ENCODE measurements around the gene UGP2. TPM values are rescaled to one million over a fixed set of nuclear protein-coding genes. Genes with fewer than 3 reads are reported as not detected.

The UGP2 gene
- polyA plus RNA-seq, 2 of the 4 experiments (the other 2 are of a cell fraction) = 114 to 162 TPM

DNA sequence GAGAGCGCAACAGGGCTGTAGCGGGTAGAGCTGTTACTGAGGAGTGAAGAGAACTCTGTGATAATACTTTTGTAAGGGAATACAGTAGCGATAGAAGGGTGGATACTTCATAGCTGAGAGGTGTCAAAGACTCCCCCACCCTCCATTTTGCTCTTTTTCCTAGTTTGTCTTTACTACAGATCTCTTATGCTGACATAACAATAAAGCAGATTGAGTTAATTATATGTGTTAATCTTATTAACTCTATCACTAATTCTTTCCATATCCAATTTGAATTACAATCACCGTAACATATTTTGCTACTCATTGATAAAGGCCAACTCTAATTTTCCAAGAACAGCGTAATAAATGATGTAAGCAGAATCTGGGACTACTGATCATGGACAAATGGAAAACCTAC lies 57.1 kb downstream of the UGP2 start:
- Histone ChIP-seq H3K27ac (no peak overlapping the region), H3K9me3 (peaks cover 23% of the 10 kb centered on the region), H3K4me3 (no peak overlapping the region), H3K4me1 (no peaks in the 10 kb centered on the region), H3K4me2 (no peak overlapping the region)
- TF ChIP-seq MYC (IDR thresholded peaks at IDR 0.05; ENCODE audit: borderline replicate concordance, low read length) (no peak), CEBPB (IDR thresholded peaks at IDR 0.05) (no peak), CBX2 (IDR thresholded peaks at IDR 0.05; ENCODE audit: borderline replicate concordance, low read depth) (no peak), BHLHE40 (IDR thresholded peaks at IDR 0.05; ENCODE audit: low read depth, low read length) (no peak), EHF (CRISPR knock-in tag; IDR thresholded peaks at IDR 0.05) (no peak), MAFK (IDR thresholded peaks at IDR 0.05; ENCODE audit: partially characterized antibody) (peak; percentile 47)
- TF ChIP-seq, protein P1, sequence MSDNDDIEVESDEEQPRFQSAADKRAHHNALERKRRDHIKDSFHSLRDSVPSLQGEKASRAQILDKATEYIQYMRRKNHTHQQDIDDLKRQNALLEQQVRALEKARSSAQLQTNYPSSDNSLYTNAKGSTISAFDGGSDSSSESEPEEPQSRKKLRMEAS (IDR thresholded peaks at IDR 0.05) = no peak
- ChIA-PET CTCF (interaction anchor here (0.6 to 1.9 kb wide), 6 partner anchors 9 to 429 kb away, joined by 3 to 10 read pairs (median 3); no protein-coding TSS in a partner anchor), POLR2A (no interaction called here)
- ATAC-seq = no peak
- DNase-seq (ENCODE audit: low read depth in 1 of 2, low spot score in 1 of 2) = no peak
- no peak for FAIRE-seq
- WGBS (ENCODE audit: missing lambda C conversion rate) = 96% methylated on average over 5 of the region's 5 CpGs

DNA sequence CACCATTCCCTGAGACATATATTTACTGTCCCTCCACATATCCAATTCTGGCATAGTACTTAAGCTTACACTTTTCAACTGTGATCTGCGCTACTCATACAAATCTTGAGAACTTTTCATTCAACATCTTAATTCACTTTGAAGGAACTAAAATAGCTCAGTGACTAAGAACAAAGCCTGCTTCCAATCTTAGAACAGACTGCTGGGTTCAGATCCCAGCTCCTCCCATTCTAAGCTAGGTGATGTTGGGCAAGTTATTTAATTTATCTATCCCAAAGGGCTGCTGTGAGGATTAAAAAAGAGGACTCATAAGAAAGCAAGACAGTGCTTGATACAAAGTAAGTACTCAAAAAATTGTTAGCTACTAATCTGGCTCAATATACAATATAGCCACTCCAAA lies 57.9 kb downstream of the UGP2 start:
- WGBS (ENCODE audit: missing lambda C conversion rate) = 95% methylated on average over 1 of the region's 1 CpG
- Histone ChIP-seq H3K9me3 (peaks cover 31% of the 10 kb centered on the region), H3K27ac (no peak overlapping the region), H3K4me2 (no peak overlapping the region), H3K4me3 (no peak overlapping the region), H3K4me1 (no peaks in the 10 kb centered on the region)
- no peak for ATAC-seq
- DNase-seq (ENCODE audit: low read depth in 1 of 2, low spot score in 1 of 2) = no peak
- POLR2A ChIA-PET = no interaction called here
- TF ChIP-seq FOSL2 (IDR thresholded peaks at IDR 0.05) = no peak
- TF ChIP-seq FOSL2 (CRISPR knock-in tag; IDR thresholded peaks at IDR 0.05) = no peak
- TF ChIP-seq, protein P2, sequence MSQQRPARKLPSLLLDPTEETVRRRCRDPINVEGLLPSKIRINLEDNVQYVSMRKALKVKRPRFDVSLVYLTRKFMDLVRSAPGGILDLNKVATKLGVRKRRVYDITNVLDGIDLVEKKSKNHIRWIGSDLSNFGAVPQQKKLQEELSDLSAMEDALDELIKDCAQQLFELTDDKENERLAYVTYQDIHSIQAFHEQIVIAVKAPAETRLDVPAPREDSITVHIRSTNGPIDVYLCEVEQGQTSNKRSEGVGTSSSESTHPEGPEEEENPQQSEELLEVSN (IDR thresholded peaks at IDR 0.05; ENCODE audit: borderline replicate concordance, low read depth) = no peak
- TF ChIP-seq, protein P3, sequence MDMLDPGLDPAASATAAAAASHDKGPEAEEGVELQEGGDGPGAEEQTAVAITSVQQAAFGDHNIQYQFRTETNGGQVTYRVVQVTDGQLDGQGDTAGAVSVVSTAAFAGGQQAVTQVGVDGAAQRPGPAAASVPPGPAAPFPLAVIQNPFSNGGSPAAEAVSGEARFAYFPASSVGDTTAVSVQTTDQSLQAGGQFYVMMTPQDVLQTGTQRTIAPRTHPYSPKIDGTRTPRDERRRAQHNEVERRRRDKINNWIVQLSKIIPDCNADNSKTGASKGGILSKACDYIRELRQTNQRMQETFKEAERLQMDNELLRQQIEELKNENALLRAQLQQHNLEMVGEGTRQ (IDR thresholded peaks at IDR 0.05) = no peak
- TF ChIP-seq ESRRA (IDR thresholded peaks at IDR 0.05; ENCODE audit: borderline replicate concordance, low read length) = no peak
- TF ChIP-seq NPAS2 (CRISPR knock-in tag; IDR thresholded peaks at IDR 0.05; ENCODE audit: borderline replicate concordance) = no peak
- TF ChIP-seq ZNF302 (CRISPR knock-in tag; IDR thresholded peaks at IDR 0.05) = no peak
- TF ChIP-seq CEBPB (IDR thresholded peaks at IDR 0.05) = no peak
- no peak for TF ChIP-seq EHMT2 (IDR thresholded peaks at IDR 0.05; ENCODE audit: low read depth)
- TF ChIP-seq PHF8 (IDR thresholded peaks at IDR 0.05; ENCODE audit: borderline replicate concordance, low read depth) = no peak
- no peak for TF ChIP-seq MAZ (IDR thresholded peaks at IDR 0.05; ENCODE audit: borderline replicate concordance, low read depth, low read length)
- TF ChIP-seq KDM1A (IDR thresholded peaks at IDR 0.05; ENCODE audit: low read depth) = no peak
- FAIRE-seq = no peak
- CTCF ChIA-PET = interaction anchor here (0.7 to 1.9 kb wide), 6 partner anchors 10 to 208 kb away, joined by 3 to 10 read pairs (median 4); no protein-coding TSS in a partner anchor

DNA sequence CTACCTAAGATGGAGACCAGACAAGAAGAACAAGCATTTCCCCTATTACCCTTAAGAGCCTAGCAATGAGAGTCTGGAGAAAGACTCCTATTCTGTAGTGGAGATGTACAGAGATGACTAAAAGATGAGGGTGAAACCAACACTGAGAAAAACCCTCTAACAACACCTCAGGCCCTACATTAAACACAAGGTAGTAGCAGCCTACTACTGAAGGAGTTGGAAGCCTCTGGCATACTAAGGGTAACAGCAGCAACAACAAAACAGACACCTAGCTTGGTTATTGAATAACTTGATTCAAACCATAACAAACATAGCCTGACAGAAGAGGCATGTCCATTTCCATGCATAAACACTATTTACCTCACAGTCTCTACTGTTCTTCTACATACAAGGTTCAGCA lies 60.5 kb downstream of the UGP2 start:
- Histone ChIP-seq H3K27ac (no peak overlapping the region), H3K4me1 (no peaks in the 10 kb centered on the region), H3K4me2 (no peak overlapping the region), H3K9me3 (peaks cover 37% of the 10 kb centered on the region), H3K4me3 (no peak overlapping the region)
- no peak for DNase-seq (ENCODE audit: low read depth in 1 of 2, low spot score in 1 of 2)
- ChIA-PET CTCF (no interaction called here), POLR2A (no interaction called here)
- no peak for FAIRE-seq
- TF ChIP-seq EHF (CRISPR knock-in tag; IDR thresholded peaks at IDR 0.05) (no peak), ZC3H11A (IDR thresholded peaks at IDR 0.05) (no peak), NPAS2 (CRISPR knock-in tag; IDR thresholded peaks at IDR 0.05; ENCODE audit: borderline replicate concordance) (no peak), BHLHE40 (IDR thresholded peaks at IDR 0.05; ENCODE audit: low read depth, low read length) (no peak), EHMT2 (IDR thresholded peaks at IDR 0.05; ENCODE audit: low read depth) (no peak), EP300 (IDR thresholded peaks at IDR 0.05) (no peak)
- TF ChIP-seq, protein P4, sequence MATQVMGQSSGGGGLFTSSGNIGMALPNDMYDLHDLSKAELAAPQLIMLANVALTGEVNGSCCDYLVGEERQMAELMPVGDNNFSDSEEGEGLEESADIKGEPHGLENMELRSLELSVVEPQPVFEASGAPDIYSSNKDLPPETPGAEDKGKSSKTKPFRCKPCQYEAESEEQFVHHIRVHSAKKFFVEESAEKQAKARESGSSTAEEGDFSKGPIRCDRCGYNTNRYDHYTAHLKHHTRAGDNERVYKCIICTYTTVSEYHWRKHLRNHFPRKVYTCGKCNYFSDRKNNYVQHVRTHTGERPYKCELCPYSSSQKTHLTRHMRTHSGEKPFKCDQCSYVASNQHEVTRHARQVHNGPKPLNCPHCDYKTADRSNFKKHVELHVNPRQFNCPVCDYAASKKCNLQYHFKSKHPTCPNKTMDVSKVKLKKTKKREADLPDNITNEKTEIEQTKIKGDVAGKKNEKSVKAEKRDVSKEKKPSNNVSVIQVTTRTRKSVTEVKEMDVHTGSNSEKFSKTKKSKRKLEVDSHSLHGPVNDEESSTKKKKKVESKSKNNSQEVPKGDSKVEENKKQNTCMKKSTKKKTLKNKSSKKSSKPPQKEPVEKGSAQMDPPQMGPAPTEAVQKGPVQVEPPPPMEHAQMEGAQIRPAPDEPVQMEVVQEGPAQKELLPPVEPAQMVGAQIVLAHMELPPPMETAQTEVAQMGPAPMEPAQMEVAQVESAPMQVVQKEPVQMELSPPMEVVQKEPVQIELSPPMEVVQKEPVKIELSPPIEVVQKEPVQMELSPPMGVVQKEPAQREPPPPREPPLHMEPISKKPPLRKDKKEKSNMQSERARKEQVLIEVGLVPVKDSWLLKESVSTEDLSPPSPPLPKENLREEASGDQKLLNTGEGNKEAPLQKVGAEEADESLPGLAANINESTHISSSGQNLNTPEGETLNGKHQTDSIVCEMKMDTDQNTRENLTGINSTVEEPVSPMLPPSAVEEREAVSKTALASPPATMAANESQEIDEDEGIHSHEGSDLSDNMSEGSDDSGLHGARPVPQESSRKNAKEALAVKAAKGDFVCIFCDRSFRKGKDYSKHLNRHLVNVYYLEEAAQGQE (IDR thresholded peaks at IDR 0.05) = no peak
- no peak for ATAC-seq
